ENCODE measurements around the gene ZDHHC12.

ZDHHC12 gene

DNA sequence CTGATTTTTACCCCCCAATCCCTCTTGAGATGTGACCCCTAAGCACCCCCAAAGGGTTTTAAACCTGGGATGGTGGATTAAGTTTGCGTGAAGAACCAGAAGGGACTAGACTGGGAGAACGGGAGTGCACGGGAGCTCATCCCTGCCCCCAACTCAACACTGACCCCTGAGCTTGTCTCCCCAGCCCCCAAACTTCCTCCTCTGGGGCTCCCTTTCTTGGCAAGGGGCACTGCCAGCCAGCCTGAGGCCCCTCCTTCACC is 39.9 kb downstream of the ZDHHC12 start (continued):
- TF ChIP-seq ZNF174 (tag by site-specific recombination; IDR thresholded peaks at IDR 0.05): no peak

DNA sequence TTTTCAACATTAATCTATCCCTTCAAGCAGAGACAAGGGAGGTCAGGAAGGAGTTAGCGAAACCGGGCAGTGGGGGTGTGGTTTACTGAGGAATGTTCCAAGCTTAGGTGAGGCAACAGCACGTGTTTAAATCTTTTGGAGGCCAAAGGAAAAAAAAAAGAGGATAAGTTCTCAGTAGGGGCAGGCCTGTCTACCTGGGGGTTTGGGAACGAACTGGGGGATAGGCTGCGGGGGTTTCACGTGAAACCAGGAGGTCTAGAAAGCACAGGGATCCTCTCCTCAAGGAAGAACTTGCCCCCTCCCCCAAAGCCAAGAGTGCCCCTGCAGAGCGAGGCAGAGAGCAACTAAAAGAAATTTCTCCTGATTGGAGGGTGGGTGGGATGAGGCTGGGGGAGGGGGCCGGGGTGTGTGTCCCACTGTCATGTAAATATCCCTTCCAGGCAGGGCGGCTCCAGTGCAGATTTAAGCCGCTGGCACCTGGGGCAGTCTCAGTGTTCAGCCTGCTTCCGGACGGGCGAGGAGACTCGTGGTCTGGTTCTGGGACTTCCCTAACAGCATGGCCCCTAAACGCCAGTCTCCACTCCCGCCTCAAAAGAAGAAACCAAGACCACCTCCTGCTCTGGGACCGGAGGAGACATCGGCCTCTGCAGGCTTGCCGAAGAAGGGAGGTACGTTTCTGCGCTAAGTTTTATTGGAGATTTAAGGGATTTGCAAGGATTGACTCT is 40.4 kb downstream of the ZDHHC12 start:
- POLR2A ChIA-PET: interaction anchor here (0.6 to 2.3 kb wide), 15 partner anchors 7 to 146 kb away, joined by 3 to 16 read pairs (median 7); partner anchors contain the start of genes DYNC2I2, ENDOG, PKN3 and SPOUT1

More for the DNA sequence above, 40.4 kb downstream of the ZDHHC12 start:
- H3K27ac ChIP-seq (ENCODE audit: extremely low read depth, low read depth, low read length): peak overlapping the region; percentile 78
- H3K4me3 ChIP-seq (ENCODE audit: low read depth, low read length): peak overlapping the region; percentile 65
- CTCF ChIA-PET: no interaction called here
- no peak for TF ChIP-seq ZNF10 (tag by site-specific recombination; IDR thresholded peaks at IDR 0.05)
- TF ChIP-seq ZNF174 (tag by site-specific recombination; IDR thresholded peaks at IDR 0.05): no peak
- peak; percentile 64 for TF ChIP-seq ZNF335 (tag by site-specific recombination; conservative IDR thresholded peaks at IDR 0.05)
- TF ChIP-seq ZXDB (tag by site-specific recombination; IDR thresholded peaks at IDR 0.05): peak; percentile 31; the same call in 1 of the 2 replicates
- TF ChIP-seq SP2 (tag by site-specific recombination; IDR thresholded peaks at IDR 0.05): 0 out of 2 replicates have a peak, but pooled peaks have one; percentile 5
- TF ChIP-seq ZNF558 (tag by site-specific recombination; IDR thresholded peaks at IDR 0.05): no peak
- TF ChIP-seq, protein P1, sequence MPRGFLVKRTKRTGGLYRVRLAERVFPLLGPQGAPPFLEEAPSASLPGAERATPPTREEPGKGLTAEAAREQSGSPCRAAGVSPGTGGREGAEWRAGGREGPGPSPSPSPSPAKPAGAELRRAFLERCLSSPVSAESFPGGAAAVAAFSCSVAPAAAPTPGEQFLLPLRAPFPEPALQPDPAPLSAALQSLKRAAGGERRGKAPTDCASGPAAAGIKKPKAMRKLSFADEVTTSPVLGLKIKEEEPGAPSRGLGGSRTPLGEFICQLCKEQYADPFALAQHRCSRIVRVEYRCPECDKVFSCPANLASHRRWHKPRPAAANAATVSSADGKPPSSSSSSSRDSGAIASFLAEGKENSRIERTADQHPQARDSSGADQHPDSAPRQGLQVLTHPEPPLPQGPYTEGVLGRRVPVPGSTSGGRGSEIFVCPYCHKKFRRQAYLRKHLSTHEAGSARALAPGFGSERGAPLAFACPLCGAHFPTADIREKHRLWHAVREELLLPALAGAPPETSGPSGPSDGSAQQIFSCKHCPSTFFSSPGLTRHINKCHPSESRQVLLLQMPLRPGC (tag by site-specific recombination; IDR thresholded peaks at IDR 0.05): no peak
- TF ChIP-seq, protein P2, sequence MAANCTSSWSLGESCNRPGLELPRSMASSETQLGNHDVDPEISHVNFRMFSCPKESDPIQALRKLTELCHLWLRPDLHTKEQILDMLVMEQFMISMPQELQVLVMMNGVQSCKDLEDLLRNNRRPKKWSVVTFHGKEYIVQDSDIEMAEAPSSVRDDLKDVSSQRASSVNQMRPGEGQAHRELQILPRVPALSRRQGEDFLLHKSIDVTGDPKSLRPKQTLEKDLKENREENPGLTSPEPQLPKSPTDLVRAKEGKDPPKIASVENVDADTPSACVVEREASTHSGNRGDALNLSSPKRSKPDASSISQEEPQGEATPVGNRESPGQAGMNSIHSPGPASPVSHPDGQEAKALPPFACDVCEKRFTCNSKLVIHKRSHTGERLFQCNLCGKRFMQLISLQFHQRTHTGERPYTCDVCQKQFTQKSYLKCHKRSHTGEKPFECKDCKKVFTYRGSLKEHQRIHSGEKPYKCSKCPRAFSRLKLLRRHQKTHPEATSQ (tag by site-specific recombination; IDR thresholded peaks at IDR 0.05): no peak
- peak; percentile 54 for TF ChIP-seq KLF1 (tag by site-specific recombination; IDR thresholded peaks at IDR 0.05)
- TF ChIP-seq, protein P3, sequence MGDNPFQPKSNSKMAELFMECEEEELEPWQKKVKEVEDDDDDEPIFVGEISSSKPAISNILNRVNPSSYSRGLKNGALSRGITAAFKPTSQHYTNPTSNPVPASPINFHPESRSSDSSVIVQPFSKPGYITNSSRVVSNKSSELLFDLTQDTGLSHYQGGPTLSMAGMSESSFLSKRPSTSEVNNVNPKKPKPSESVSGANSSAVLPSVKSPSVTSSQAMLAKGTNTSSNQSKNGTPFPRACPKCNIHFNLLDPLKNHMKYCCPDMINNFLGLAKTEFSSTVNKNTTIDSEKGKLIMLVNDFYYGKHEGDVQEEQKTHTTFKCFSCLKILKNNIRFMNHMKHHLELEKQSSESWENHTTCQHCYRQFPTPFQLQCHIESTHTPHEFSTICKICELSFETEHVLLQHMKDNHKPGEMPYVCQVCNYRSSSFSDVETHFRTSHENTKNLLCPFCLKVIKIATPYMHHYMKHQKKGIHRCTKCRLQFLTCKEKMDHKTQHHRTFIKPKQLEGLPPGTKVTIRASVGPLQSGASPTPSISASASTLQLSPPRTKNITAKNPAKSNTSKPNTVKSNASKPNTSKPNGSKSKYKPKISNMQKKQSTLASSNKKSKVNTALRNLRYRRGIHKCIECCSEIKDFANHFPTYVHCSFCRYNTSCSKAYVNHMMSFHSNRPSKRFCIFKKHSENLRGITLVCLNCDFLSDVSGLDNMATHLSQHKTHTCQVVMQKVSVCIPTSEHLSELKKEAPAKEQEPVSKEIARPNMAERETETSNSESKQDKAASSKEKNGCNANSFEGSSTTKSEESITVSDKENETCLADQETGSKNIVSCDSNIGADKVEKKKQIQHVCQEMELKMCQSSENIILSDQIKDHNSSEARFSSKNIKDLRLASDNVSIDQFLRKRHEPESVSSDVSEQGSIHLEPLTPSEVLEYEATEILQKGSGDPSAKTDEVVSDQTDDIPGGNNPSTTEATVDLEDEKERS (tag by site-specific recombination; IDR thresholded peaks at IDR 0.05): no peak
- TF ChIP-seq ZNF707 (tag by site-specific recombination; IDR thresholded peaks at IDR 0.05): no peak
- TF ChIP-seq TRIM28 (IDR thresholded peaks at IDR 0.05; ENCODE audit: borderline replicate concordance, low read length): no peak
- TF ChIP-seq ZBTB7A (tag by site-specific recombination; IDR thresholded peaks at IDR 0.05; ENCODE audit: low read depth): no peak
- TF ChIP-seq ZNF600 (tag by site-specific recombination; IDR thresholded peaks at IDR 0.05): peak; percentile 29; the same call in 1 of the 2 replicates
- TF ChIP-seq ZBTB20 (tag by site-specific recombination; IDR thresholded peaks at IDR 0.05): peak; percentile 34; the same call in 1 of the 2 replicates
- no peak for TF ChIP-seq ZNF701 (tag by site-specific recombination; IDR thresholded peaks at IDR 0.05)
- TF ChIP-seq ZNF544 (tag by site-specific recombination; IDR thresholded peaks at IDR 0.05): no peak
- TF ChIP-seq GLIS1 (tag by site-specific recombination; IDR thresholded peaks at IDR 0.05): peak; percentile 93
- peak; percentile 99 for TF ChIP-seq ZBTB48 (tag by site-specific recombination; IDR thresholded peaks at IDR 0.05)
- TF ChIP-seq, protein P4, sequence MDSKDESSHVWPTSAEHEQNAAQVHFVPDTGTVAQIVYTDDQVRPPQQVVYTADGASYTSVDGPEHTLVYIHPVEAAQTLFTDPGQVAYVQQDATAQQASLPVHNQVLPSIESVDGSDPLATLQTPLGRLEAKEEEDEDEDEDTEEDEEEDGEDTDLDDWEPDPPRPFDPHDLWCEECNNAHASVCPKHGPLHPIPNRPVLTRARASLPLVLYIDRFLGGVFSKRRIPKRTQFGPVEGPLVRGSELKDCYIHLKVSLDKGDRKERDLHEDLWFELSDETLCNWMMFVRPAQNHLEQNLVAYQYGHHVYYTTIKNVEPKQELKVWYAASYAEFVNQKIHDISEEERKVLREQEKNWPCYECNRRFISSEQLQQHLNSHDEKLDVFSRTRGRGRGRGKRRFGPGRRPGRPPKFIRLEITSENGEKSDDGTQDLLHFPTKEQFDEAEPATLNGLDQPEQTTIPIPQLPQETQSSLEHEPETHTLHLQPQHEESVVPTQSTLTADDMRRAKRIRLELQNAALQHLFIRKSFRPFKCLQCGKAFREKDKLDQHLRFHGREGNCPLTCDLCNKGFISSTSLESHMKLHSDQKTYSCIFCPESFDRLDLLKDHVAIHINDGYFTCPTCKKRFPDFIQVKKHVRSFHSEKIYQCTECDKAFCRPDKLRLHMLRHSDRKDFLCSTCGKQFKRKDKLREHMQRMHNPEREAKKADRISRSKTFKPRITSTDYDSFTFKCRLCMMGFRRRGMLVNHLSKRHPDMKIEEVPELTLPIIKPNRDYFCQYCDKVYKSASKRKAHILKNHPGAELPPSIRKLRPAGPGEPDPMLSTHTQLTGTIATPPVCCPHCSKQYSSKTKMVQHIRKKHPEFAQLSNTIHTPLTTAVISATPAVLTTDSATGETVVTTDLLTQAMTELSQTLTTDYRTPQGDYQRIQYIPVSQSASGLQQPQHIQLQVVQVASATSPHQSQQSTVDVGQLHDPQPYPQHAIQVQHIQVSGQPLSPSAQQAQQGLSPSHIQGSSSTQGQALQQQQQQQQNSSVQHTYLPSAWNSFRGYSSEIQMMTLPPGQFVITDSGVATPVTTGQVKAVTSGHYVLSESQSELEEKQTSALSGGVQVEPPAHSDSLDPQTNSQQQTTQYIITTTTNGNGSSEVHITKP (tag by site-specific recombination; IDR thresholded peaks at IDR 0.05): peak; percentile 99
- TF ChIP-seq, protein P5, sequence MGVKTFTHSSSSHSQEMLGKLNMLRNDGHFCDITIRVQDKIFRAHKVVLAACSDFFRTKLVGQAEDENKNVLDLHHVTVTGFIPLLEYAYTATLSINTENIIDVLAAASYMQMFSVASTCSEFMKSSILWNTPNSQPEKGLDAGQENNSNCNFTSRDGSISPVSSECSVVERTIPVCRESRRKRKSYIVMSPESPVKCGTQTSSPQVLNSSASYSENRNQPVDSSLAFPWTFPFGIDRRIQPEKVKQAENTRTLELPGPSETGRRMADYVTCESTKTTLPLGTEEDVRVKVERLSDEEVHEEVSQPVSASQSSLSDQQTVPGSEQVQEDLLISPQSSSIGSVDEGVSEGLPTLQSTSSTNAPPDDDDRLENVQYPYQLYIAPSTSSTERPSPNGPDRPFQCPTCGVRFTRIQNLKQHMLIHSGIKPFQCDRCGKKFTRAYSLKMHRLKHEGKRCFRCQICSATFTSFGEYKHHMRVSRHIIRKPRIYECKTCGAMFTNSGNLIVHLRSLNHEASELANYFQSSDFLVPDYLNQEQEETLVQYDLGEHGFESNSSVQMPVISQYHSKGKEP (tag by site-specific recombination; IDR thresholded peaks at IDR 0.05): no peak
- peak; percentile 68 for TF ChIP-seq ZIC2 (tag by site-specific recombination; IDR thresholded peaks at IDR 0.05)
- TF ChIP-seq, protein P6, sequence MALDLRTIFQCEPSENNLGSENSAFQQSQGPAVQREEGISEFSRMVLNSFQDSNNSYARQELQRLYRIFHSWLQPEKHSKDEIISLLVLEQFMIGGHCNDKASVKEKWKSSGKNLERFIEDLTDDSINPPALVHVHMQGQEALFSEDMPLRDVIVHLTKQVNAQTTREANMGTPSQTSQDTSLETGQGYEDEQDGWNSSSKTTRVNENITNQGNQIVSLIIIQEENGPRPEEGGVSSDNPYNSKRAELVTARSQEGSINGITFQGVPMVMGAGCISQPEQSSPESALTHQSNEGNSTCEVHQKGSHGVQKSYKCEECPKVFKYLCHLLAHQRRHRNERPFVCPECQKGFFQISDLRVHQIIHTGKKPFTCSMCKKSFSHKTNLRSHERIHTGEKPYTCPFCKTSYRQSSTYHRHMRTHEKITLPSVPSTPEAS (tag by site-specific recombination; IDR thresholded peaks at IDR 0.05): 0 out of 2 replicates have a peak, but pooled peaks have one; percentile 2
- TF ChIP-seq ZNF404 (tag by site-specific recombination; IDR thresholded peaks at IDR 0.05): no peak
- H3K9me3 ChIP-seq (ENCODE audit: control insufficient read depth, insufficient read depth, low read depth, low read length): no peaks in the 10 kb centered on the region
- H3K36me3 ChIP-seq (ENCODE audit: control insufficient read depth in 2 of 2, insufficient read depth in 1 of 2, low read length in 2 of 2): no peaks in the 10 kb centered on the region; a peak in 1 of 3 replicates
- no peaks in the 10 kb centered on the region for H3K4me1 ChIP-seq (ENCODE audit: control insufficient read depth, insufficient read depth, low read length)

Measured in HEK293 (cell line).